Type B pancreatic cell (in vitro differentiated cells): Measurements from ENCODE around the gene KIFC1. TPM values are rescaled to one million over a fixed set of nuclear protein-coding genes. Genes with fewer than 3 reads are reported as not detected.

Source experiments
- DNase-seq: peaks from one replicate; pipeline ENCODE4 v3.0.0; 2021; ENCODE audit warnings: mixed read lengths; ENCODE audit not compliant: unreplicated experiment; ENCODE audit errors: extremely low spot score
- H3K27ac Mint-ChIP-seq: 2 replicates; pipeline ENCODE4 v1.8.0; 2021; ENCODE audit warnings: mild to moderate bottlenecking, mixed read lengths
- H3K27me3 Mint-ChIP-seq: 2 replicates; pipeline ENCODE4 v1.8.0; 2021; ENCODE audit warnings: mixed read lengths
- H3K36me3 Mint-ChIP-seq: 2 replicates; pipeline ENCODE4 v1.8.0; 2021; ENCODE audit warnings: mixed read lengths
- H3K4me1 Mint-ChIP-seq: one replicate; pipeline ENCODE4 v1.8.0; 2021; ENCODE audit warnings: mixed read lengths; ENCODE audit not compliant: unreplicated experiment
- H3K4me3 Mint-ChIP-seq: 2 replicates; pipeline ENCODE4 v1.8.0; 2021; ENCODE audit warnings: mild to moderate bottlenecking, mixed read lengths
- H3K9me3 Mint-ChIP-seq: 2 replicates; pipeline ENCODE4 v1.8.0; 2021; ENCODE audit warnings: mixed read lengths
- total RNA-seq: library from RNA; stranded (reverse); gene quantifications from 2 replicates; pipeline ENCODE4 v1.2.1, GENCODE V29; 2021; ENCODE audit warnings: low replicate concordance
- TF ChIP-seq, protein P1 (sequence below): fragments of 200-600 bp; sonication (generic); conservative IDR thresholded peaks from 2 replicates; pipeline ENCODE4 v1.5.0; 2021; ENCODE audit warnings: antibody characterized with exemption, mild to moderate bottlenecking

The KIFC1 gene
- total RNA-seq, 1 donor from 2014 or later, result 67.7 TPM

GRCh38 chr6:33450434-33450833 is 58.8 kb downstream of the KIFC1 start:
- H3K36me3 Mint-ChIP-seq, result peaks cover 18% of the 10 kb centered on the region
- peak overlapping the region; percentile 36 for H3K27ac Mint-ChIP-seq
- TF ChIP-seq, protein P1, sequence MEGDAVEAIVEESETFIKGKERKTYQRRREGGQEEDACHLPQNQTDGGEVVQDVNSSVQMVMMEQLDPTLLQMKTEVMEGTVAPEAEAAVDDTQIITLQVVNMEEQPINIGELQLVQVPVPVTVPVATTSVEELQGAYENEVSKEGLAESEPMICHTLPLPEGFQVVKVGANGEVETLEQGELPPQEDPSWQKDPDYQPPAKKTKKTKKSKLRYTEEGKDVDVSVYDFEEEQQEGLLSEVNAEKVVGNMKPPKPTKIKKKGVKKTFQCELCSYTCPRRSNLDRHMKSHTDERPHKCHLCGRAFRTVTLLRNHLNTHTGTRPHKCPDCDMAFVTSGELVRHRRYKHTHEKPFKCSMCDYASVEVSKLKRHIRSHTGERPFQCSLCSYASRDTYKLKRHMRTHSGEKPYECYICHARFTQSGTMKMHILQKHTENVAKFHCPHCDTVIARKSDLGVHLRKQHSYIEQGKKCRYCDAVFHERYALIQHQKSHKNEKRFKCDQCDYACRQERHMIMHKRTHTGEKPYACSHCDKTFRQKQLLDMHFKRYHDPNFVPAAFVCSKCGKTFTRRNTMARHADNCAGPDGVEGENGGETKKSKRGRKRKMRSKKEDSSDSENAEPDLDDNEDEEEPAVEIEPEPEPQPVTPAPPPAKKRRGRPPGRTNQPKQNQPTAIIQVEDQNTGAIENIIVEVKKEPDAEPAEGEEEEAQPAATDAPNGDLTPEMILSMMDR, result no peak
- no peak for DNase-seq
- peaks cover 24% of the 10 kb centered on the region for H3K4me1 Mint-ChIP-seq
- H3K27me3 Mint-ChIP-seq, result no peaks in the 10 kb centered on the region
- H3K4me3 Mint-ChIP-seq, result peak overlapping the region; percentile 25
- H3K9me3 Mint-ChIP-seq, result no peaks in the 10 kb centered on the region

DNA sequence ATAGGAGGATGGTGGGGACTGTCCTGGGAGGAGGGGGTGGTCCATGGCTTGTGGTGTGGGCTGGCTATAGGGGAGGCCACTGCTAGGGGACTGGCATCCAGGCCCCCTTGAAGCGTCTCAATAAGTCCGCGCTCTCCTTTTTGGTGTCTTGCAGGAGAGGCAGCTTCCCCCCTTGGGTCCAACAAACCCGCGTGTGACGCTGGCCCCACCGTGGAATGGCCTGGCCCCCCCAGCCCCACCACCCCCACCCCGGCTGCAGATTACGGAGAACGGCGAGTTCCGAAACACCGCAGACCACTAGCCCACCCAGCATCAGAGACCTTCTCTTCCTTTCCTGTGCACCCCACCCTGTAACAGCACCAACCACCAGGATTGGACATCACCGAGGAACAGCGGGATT is 60.0 kb downstream of the KIFC1 start:
- Mint-ChIP-seq H3K27me3 (no peaks in the 10 kb centered on the region), H3K27ac (no peak overlapping the region), H3K9me3 (no peaks in the 10 kb centered on the region), H3K36me3 (peaks cover 16% of the 10 kb centered on the region), H3K4me1 (peaks cover 25% of the 10 kb centered on the region), H3K4me3 (no peak overlapping the region)
- TF ChIP-seq, protein P1, result no peak
- DNase-seq, result no peak

DNA sequence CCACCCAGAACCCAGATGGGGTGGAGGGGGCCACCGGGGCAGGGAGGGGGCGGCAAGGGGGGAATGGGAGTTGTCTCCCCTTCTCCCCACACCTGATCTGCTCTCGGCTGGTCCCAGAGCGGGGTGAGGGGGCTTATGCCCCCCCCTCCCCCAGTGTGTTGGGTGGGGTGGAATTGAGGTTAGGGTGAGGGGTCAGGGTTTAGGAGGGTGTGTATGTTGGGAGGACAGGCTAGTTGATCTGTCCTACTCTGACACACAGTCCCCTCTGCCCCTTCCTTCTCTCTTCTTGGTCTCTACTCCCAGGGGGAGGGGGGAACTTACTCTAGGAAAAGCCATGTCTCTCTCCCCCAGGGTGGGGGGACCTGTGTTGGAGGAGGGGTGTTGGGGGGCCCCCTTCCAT is 60.9 kb downstream of the KIFC1 start:
- TF ChIP-seq, protein P1, result no peak
- DNase-seq, result no peak
- Mint-ChIP-seq H3K9me3 (no peaks in the 10 kb centered on the region), H3K4me1 (peaks cover 25% of the 10 kb centered on the region), H3K36me3 (peaks cover 22% of the 10 kb centered on the region), H3K27ac (no peak overlapping the region), H3K27me3 (no peaks in the 10 kb centered on the region), H3K4me3 (no peak overlapping the region)

GRCh38 chr6:33453393-33454008 is 61.9 kb downstream of the KIFC1 start:
- no peak for DNase-seq
- peak overlapping the region; percentile 90 for H3K4me3 Mint-ChIP-seq
- TF ChIP-seq, protein P1, result no peak
- no peaks in the 10 kb centered on the region for H3K27me3 Mint-ChIP-seq
- no peaks in the 10 kb centered on the region for H3K9me3 Mint-ChIP-seq
- peaks cover 18% of the 10 kb centered on the region for H3K36me3 Mint-ChIP-seq
- peaks cover 25% of the 10 kb centered on the region for H3K4me1 Mint-ChIP-seq
- peak overlapping the region; percentile 74 for H3K27ac Mint-ChIP-seq

GRCh38 chr6:33454009-33454946 is 62.7 kb downstream of the KIFC1 start, which contains the start of gene ZBTB9:
Gene ZBTB9 (plus strand): TSS chr6:33454576. CDS start chr6:33455101, 525 bp downstream.
- peak within 1 kb of the TSS; percentile 74 for H3K27ac Mint-ChIP-seq

More at GRCh38 chr6:33454009-33454946, 62.7 kb downstream of the KIFC1 start, which contains the start of gene ZBTB9:
- TF ChIP-seq, protein P1, result no peak
- H3K4me1 Mint-ChIP-seq, result peaks cover 25% of the 10 kb centered on the region
- peak; percentile 92 for DNase-seq
- peaks cover 12% of the 10 kb centered on the region for H3K36me3 Mint-ChIP-seq
- H3K27me3 Mint-ChIP-seq, result no peaks in the 10 kb centered on the region
- no peaks in the 10 kb centered on the region for H3K9me3 Mint-ChIP-seq
- peak within 1 kb of the TSS; percentile 90 for H3K4me3 Mint-ChIP-seq
